Keratinocyte (primary cell): Measurements from ENCODE around the gene UGT1A6. TPM values are rescaled to one million over a fixed set of nuclear protein-coding genes. Genes with fewer than 3 reads are reported as not detected.

ENCODE experiments used
- DNase-seq: peaks from one replicate; pipeline ENCODE4 v3.0.0-alpha.2; 2011; ENCODE audit warnings: low read depth, missing footprints, low spot score
- FAIRE-seq: peaks from 2 replicates; lab custom pipeline; 2011; peaks lifted over from hg19 to GRCh38; lab: Jason Lieb, UNC
- H2AFZ ChIP-seq: 2 replicates; pipeline ENCODE4 v1.6.0; 2012; ENCODE audit warnings: low read length, control low read depth, inconsistent platforms; ENCODE audit not compliant: control insufficient read depth
- H3K27ac ChIP-seq: 2 replicates; pipeline ENCODE4 v1.5.1; 2011; ENCODE audit warnings: low read length; ENCODE audit not compliant: control insufficient read depth, insufficient read depth
- H3K27me3 ChIP-seq: 3 replicates; pipeline ENCODE4 v1.6.0; 2011; ENCODE audit warnings: low read length; ENCODE audit not compliant: control insufficient read depth, insufficient read depth; ENCODE audit errors: extremely low read depth
- H3K36me3 ChIP-seq, 2 experiments: 2 replicates in 1 of 2; 3 replicates in 1 of 2; pipeline ENCODE4 v1.5.1; 2011; ENCODE audit warnings: low read length in 2 of 2, mild to moderate bottlenecking in 1 of 2; ENCODE audit not compliant: control insufficient read depth in 2 of 2, insufficient read depth in 2 of 2; ENCODE audit errors: extremely low read depth in 1 of 2
- H3K4me1 ChIP-seq: 3 replicates; pipeline ENCODE4 v1.5.1; 2011; ENCODE audit warnings: low read length; ENCODE audit not compliant: control insufficient read depth, insufficient read depth; ENCODE audit errors: extremely low read depth
- H3K4me2 ChIP-seq: 3 replicates; pipeline ENCODE4 v1.6.0; 2011; ENCODE audit warnings: low read depth, low read length; ENCODE audit not compliant: control insufficient read depth, insufficient read depth; ENCODE audit errors: extremely low read depth
- H3K4me3 ChIP-seq, 3 experiments: fragments of 200-600 bp in 1 of 3; sonication (generic) in 1 of 3; 2 replicates in 2 of 3; 3 replicates in 1 of 3; pipeline ENCODE4 v1.5.1; 2011 to 2016; ENCODE audit warnings: low read length in 3 of 3, mild to moderate bottlenecking in 3 of 3, control low read depth in 2 of 3, inconsistent platforms in 1 of 3, low read depth in 1 of 3, mixed read lengths in 1 of 3, mixed run types in 1 of 3, moderate library complexity in 1 of 3; ENCODE audit not compliant: control insufficient read depth in 2 of 3, insufficient read depth in 2 of 3; ENCODE audit errors: extremely low read depth in 1 of 3
- H3K79me2 ChIP-seq: 2 replicates; pipeline ENCODE4 v1.6.0; 2012; ENCODE audit warnings: low read length; ENCODE audit not compliant: control insufficient read depth, insufficient read depth
- H3K9ac ChIP-seq: 3 replicates; pipeline ENCODE4 v1.6.0; 2011; ENCODE audit warnings: low read length; ENCODE audit not compliant: control insufficient read depth, insufficient read depth; ENCODE audit errors: extremely low read depth
- H3K9me1 ChIP-seq: 3 replicates; pipeline ENCODE4 v1.6.0; 2011; ENCODE audit warnings: low read length; ENCODE audit not compliant: control insufficient read depth, insufficient read depth; ENCODE audit errors: extremely low read depth
- H3K9me3 ChIP-seq: 2 replicates; pipeline ENCODE4 v1.5.1; 2012; ENCODE audit warnings: low read depth, low read length; ENCODE audit not compliant: control insufficient read depth
- H4K20me1 ChIP-seq: 3 replicates; pipeline ENCODE4 v1.6.0; 2011; ENCODE audit warnings: low read length; ENCODE audit not compliant: control insufficient read depth, insufficient read depth; ENCODE audit errors: extremely low read depth
- EZH2 ChIP-seq: IDR thresholded peaks from one replicate; pipeline ENCODE4 v1.6.1; 2012; ENCODE audit warnings: inconsistent platforms, mild to moderate bottlenecking, low read length, moderate library complexity
- dilution Hi-C: fragments of 300-500 bp; cut with MboI; formaldehyde crosslinking; loops from one replicate; pipeline ENCODE4 v1.7.0; 2020; ENCODE audit warnings: low sequenced_read_pairs; ENCODE audit not compliant: extremely low pct_ligation_motif_present
- polyA plus RNA-seq, 5 experiments: library from polyadenylated mRNA; depleted of rRNA in 3 of 5; stranded (reverse) in 3 of 5; stranded (forward) in 1 of 5; unstranded in 1 of 5; fragments of >200 nt; gene quantifications; 1 replicate in 1 of 5; 2 replicates in 3 of 5; 3 replicates in 1 of 5; pipeline versions ENCODE4 v1.2.1 to v1.2.3, GENCODE V29; 2011 to 2012; ENCODE audit warnings: missing spikeins in 2 of 5, low read depth in 1 of 5, low replicate concordance in 1 of 5
- TF ChIP-seq, protein P1 (sequence below), 3 experiments: IDR thresholded peaks in 1 of 3; conservative IDR thresholded peaks in 1 of 3; optimal IDR thresholded peaks in 1 of 3; 2 replicates in 2 of 3; 3 replicates in 1 of 3; pipeline versions ENCODE3 to v1.5.1; 2011; ENCODE audit warnings: low read length in 3 of 3, mild to moderate bottlenecking in 3 of 3, moderate library complexity in 2 of 3, control low read depth in 1 of 3, inconsistent platforms in 1 of 3; ENCODE audit not compliant: insufficient read depth in 2 of 3; ENCODE audit errors: extremely low read depth in 1 of 3

UGT1A6 gene
- polyA plus RNA-seq, 1 donor (not counting 4 experiments of a cell fraction or from before 2014, with no cell fraction given), result 133 TPM

GRCh38 chr2:233656443-233656842 is 36.2 kb upstream of the UGT1A6 start:
- Histone ChIP-seq H3K36me3 (no peaks in the 10 kb centered on the region), H3K4me3 (no peak overlapping the region), H3K27me3 (no peaks in the 10 kb centered on the region), H3K4me1 (no peaks in the 10 kb centered on the region), H3K79me2 (no peaks in the 10 kb centered on the region), H2AFZ (no peak overlapping the region), H3K9me3 (no peaks in the 10 kb centered on the region), H3K27ac (no peak overlapping the region), H3K9ac (no peak overlapping the region), H4K20me1 (no peaks in the 10 kb centered on the region), H3K4me2 (no peak overlapping the region), H3K9me1 (no peaks in the 10 kb centered on the region)
- dilution Hi-C loops, result no loop called here
- FAIRE-seq, result no peak
- DNase-seq, result no peak
- TF ChIP-seq, protein P1, sequence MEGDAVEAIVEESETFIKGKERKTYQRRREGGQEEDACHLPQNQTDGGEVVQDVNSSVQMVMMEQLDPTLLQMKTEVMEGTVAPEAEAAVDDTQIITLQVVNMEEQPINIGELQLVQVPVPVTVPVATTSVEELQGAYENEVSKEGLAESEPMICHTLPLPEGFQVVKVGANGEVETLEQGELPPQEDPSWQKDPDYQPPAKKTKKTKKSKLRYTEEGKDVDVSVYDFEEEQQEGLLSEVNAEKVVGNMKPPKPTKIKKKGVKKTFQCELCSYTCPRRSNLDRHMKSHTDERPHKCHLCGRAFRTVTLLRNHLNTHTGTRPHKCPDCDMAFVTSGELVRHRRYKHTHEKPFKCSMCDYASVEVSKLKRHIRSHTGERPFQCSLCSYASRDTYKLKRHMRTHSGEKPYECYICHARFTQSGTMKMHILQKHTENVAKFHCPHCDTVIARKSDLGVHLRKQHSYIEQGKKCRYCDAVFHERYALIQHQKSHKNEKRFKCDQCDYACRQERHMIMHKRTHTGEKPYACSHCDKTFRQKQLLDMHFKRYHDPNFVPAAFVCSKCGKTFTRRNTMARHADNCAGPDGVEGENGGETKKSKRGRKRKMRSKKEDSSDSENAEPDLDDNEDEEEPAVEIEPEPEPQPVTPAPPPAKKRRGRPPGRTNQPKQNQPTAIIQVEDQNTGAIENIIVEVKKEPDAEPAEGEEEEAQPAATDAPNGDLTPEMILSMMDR (optimal IDR thresholded peaks at IDR 0.05 in 1 of 3, IDR thresholded peaks at IDR 0.05 in 1 of 3, conservative IDR thresholded peaks at IDR 0.05 in 1 of 3; ENCODE audit: extremely low read depth in 1 of 3, insufficient read depth in 2 of 3, low read length in 3 of 3), result no peak
- no peak for TF ChIP-seq EZH2

GRCh38 chr2:233658610-233659009 is 34.1 kb upstream of the UGT1A6 start:
- FAIRE-seq, result no peak
- no peaks in the 10 kb centered on the region for H3K9me1 ChIP-seq
- H3K27ac ChIP-seq, result no peak overlapping the region
- H3K4me3 ChIP-seq, result no peak overlapping the region
- H3K79me2 ChIP-seq, result no peaks in the 10 kb centered on the region
- DNase-seq, result no peak
- no peaks in the 10 kb centered on the region for H4K20me1 ChIP-seq
- H3K4me2 ChIP-seq, result no peak overlapping the region
- TF ChIP-seq, protein P1 (optimal IDR thresholded peaks at IDR 0.05 in 1 of 3, IDR thresholded peaks at IDR 0.05 in 1 of 3, conservative IDR thresholded peaks at IDR 0.05 in 1 of 3; ENCODE audit: extremely low read depth in 1 of 3, insufficient read depth in 2 of 3, low read length in 3 of 3), result no peak
- no peak for TF ChIP-seq EZH2
- no peak overlapping the region for H3K9ac ChIP-seq
- dilution Hi-C loops, result no loop called here
- H2AFZ ChIP-seq, result no peak overlapping the region
- no peaks in the 10 kb centered on the region for H3K4me1 ChIP-seq
- no peaks in the 10 kb centered on the region for H3K9me3 ChIP-seq
- no peaks in the 10 kb centered on the region for H3K36me3 ChIP-seq
- no peaks in the 10 kb centered on the region for H3K27me3 ChIP-seq
